Stimulated activated CD8-positive, alpha-beta memory T cell treated with anti-CD3 and anti-CD28 coated beads, Interleukin-12 subunit alpha, Interleukin-12 subunit beta, amount 100 ng/mL, for 1 hour (primary cell): Measurements from ENCODE around the gene ISOC1.

Experiments used
- DNase-seq: peaks from one replicate; pipeline ENCODE4 v3.0.0-alpha.2; 2020; ENCODE audit warnings: low read depth

The ISOC1 gene

GRCh38 chr5:129125819-129126218 lies 31.3 kb downstream of the ISOC1 start:
- DNase-seq, result no peak

- DNase-seq, result no peak
Observed at GRCh38 chr5:129133553-129133952, 39.0 kb downstream of the ISOC1 start.

DNA sequence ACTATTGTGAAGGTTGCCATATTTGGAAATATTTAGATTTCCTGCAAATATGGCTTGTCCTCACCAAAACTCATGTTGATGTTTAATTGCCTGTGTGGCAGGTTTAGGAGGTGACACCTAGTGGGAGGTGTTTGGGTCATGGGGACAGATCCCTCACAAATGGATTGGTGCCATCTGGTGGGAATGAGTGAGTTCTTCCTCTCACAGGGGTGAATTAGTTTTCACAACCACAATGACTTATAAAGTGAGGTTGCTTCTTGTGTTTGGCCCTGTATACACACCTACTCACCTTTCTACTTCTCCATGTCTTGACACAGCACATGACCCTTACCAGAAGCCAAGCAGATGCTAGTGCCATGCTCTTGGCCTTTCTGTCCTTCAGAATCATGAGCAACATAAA lies 41.1 kb downstream of the ISOC1 start:
- DNase-seq, result no peak

DNA sequence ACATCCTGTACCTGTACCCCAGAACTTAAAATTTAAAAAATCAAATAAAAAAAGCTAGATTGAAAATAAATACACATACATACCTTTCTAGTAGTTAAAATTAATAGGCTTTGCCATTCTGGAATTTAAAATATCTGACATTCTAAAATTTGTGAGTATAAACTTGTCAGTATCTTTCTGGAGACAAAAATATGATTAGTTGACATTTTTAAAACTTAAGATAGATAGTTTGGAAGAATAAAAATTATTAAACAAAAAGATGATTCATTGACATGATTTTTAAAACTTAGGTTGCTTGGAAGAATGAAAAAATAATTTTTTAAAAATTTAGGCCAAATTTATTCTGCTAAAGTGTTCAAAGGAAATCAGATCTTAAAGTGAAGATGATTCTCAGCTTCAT lies 43.1 kb downstream of the ISOC1 start:
- DNase-seq, result no peak

GRCh38 chr5:129141078-129141477 lies 46.5 kb downstream of the ISOC1 start:
- DNase-seq, result no peak

DNA sequence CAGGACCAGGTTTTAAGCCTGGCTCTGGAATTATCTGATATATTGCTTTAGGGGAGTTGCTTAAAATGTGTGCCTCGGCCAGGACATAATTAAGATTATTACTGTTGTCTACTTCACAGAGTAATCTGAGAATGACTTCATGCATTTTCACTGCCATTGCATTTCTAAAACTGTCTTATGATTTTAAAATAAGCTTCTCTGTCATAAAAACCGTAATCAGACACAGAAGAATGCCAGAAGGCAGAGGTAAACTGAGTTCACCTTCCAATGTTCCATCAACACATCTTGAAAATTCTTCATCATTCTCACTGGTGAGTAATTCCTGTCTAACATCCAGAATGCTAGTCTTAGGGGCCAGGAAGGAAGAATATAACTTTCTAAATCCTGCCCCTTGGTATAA lies 47.1 kb downstream of the ISOC1 start:
- no peak for DNase-seq

GRCh38 chr5:129155876-129156275 lies 61.3 kb downstream of the ISOC1 start:
- no peak for DNase-seq

DNA sequence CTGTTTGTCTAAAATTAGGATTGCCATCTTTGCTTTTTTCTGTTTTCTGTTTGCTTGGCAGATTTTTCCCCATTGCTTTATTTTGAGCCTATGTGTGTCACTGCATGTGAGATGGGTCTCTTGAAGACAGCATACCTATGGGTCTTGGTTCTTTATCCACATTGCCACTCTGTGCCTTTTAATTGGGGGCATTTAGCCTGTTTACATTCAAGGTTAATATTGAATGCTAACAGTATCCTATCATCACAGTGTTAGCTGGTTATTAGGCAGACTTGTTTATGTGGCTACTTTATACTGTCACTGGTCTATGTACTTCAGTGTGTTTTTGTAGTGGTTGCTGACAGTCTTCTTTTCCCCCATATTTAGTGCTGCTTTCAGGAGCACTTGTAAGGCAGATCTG lies 67.3 kb downstream of the ISOC1 start:
- DNase-seq, result no peak
